K562 (cell line): ENCODE measurements around the gene IFITM2. TPM values are rescaled to one million over a fixed set of nuclear protein-coding genes. Genes with fewer than 3 reads are reported as not detected.

Experiments
- ARID1B ChIP-seq: fragments of 450-650 bp; IDR thresholded peaks from 2 replicates; pipeline ENCODE4 v1.6.1; 2016; ENCODE audit warnings: antibody characterized with exemption, mild to moderate bottlenecking, inconsistent platforms
- BRF1 ChIP-seq: IDR thresholded peaks from 3 replicates; pipeline ENCODE4 v1.6.1; 2011; ENCODE audit warnings: borderline replicate concordance, mild to moderate bottlenecking; ENCODE audit not compliant: insufficient read length; ENCODE audit errors: extremely low read depth
- CHD1 ChIP-seq: fragments of 200-600 bp; sonication (generic); IDR thresholded peaks from one replicate; pipeline ENCODE4 v1.6.1; 2012; ENCODE audit warnings: mild to moderate bottlenecking, moderate library complexity, low read length, inconsistent platforms
- CUX1 ChIP-seq: fragments of 200-800 bp; sonication (Bioruptor generic); IDR thresholded peaks from 2 replicates; pipeline ENCODE4 v1.6.1; 2016; ENCODE audit warnings: missing genetic modification characterization, missing compliant biosample characterization
- HNRNPUL1 ChIP-seq: fragments of 200-400 bp; formaldehyde crosslinking; IDR thresholded peaks from 2 replicates; pipeline ENCODE4 v1.6.1; 2017; ENCODE audit warnings: low read length
- HSF4 ChIP-seq: fragments of 250-450 bp; sonication (Bioruptor Pico); IDR thresholded peaks from 2 replicates; pipeline ENCODE4 v2.1.2; 2022; ENCODE audit warnings: mild to moderate bottlenecking, moderate library complexity, borderline replicate concordance
- IFI16 ChIP-seq: fragments of 250-450 bp; sonication (Bioruptor Pico); IDR thresholded peaks from 2 replicates; pipeline ENCODE4 v2.1.2; 2022; ENCODE audit warnings: mild to moderate bottlenecking, inconsistent platforms
- JUN ChIP-seq, 2 experiments: sonication (generic) in 1 of 2; formaldehyde crosslinking in 1 of 2; IDR thresholded peaks; 2 replicates each; pipeline versions ENCODE4 v1.6.1 to v1.8.0; 2012 to 2022; ENCODE audit warnings: borderline replicate concordance in 2 of 2, mild to moderate bottlenecking in 2 of 2, improper control_type of control experiment in 1 of 2, low read depth in 1 of 2, low read length in 1 of 2, missing genetic modification reagents in 1 of 2
- KLF13 ChIP-seq: fragments of 450-650 bp; IDR thresholded peaks from 2 replicates; pipeline ENCODE4 v1.6.1; 2016; ENCODE audit warnings: missing genetic modification characterization, low read depth, mild to moderate bottlenecking, missing compliant biosample characterization, moderate library complexity, borderline replicate concordance
- MAFK ChIP-seq: IDR thresholded peaks from 2 replicates; pipeline ENCODE4 v1.6.1; 2011; ENCODE audit warnings: low read length, improper control_type of control experiment
- NCOA4 ChIP-seq: fragments of 450-650 bp; IDR thresholded peaks from 2 replicates; pipeline ENCODE4 v1.6.1; 2018; ENCODE audit warnings: mild to moderate bottlenecking; ENCODE audit not compliant: partially characterized antibody
- NELFE ChIP-seq: IDR thresholded peaks from 2 replicates; pipeline ENCODE4 v1.6.1; 2011; ENCODE audit warnings: mild to moderate bottlenecking; ENCODE audit not compliant: insufficient read depth, insufficient read length
- NFE2L1 ChIP-seq: fragments of 450-650 bp; IDR thresholded peaks from 2 replicates; pipeline ENCODE4 v1.6.1; 2016; ENCODE audit warnings: missing genetic modification characterization, low read depth, mild to moderate bottlenecking, missing compliant biosample characterization, moderate library complexity, borderline replicate concordance
- PTTG1 ChIP-seq: fragments of 450-650 bp; IDR thresholded peaks from 2 replicates; pipeline ENCODE4 v1.6.1; 2016; ENCODE audit warnings: low read depth, mild to moderate bottlenecking, missing genetic modification characterization, missing compliant biosample characterization
- SFPQ ChIP-seq: fragments of 200-400 bp; formaldehyde crosslinking; IDR thresholded peaks from 2 replicates; pipeline ENCODE4 v1.6.1; 2017; ENCODE audit warnings: mild to moderate bottlenecking, low read depth, low read length, moderate library complexity
- SUPT5H ChIP-seq: fragments of 450-650 bp; IDR thresholded peaks from 2 replicates; pipeline ENCODE4 v1.6.1; 2016
- TEAD4 ChIP-seq, 2 experiments: sonication (generic) in 1 of 2; formaldehyde crosslinking in 1 of 2; IDR thresholded peaks; 2 replicates each; pipeline versions ENCODE4 v1.6.1 to v1.8.0; 2012 to 2022; ENCODE audit warnings: borderline replicate concordance in 1 of 2, inconsistent platforms in 1 of 2, low read length in 1 of 2, mild to moderate bottlenecking in 1 of 2, missing genetic modification reagents in 1 of 2
- ZBED1 ChIP-seq: IDR thresholded peaks from 2 replicates; pipeline ENCODE4 v1.6.1; 2014
- ZKSCAN1 ChIP-seq: fragments of 150-350 bp; IDR thresholded peaks from 2 replicates; pipeline ENCODE4 v1.6.1; 2016; ENCODE audit warnings: low read depth, low read length
- ZNF384 ChIP-seq: IDR thresholded peaks from 2 replicates; pipeline ENCODE4 v1.6.1; 2012; ENCODE audit warnings: low read depth, low read length, improper control_type of control experiment
- polyA plus RNA-seq, 8 experiments: library from polyadenylated mRNA; depleted of rRNA in 4 of 8; stranded (reverse) in 5 of 8; unstranded in 3 of 8; fragments of >200 nt; fragmentation: Nextera tagmentation in 2 of 8; fragmentation: Illumina TruSeq in 1 of 8; extraction: Ambion mirVana in 2 of 8; extraction: Trizol in 1 of 8; gene quantifications; 2 replicates each; pipeline versions ENCODE4 v1.2.1 to v1.2.3, GENCODE V29; 2011 to 2014; ENCODE audit warnings: inconsistent platforms in 1 of 8, missing spikeins in 1 of 8
- total RNA-seq, 7 experiments: library from RNA; depleted of rRNA in 6 of 7; stranded (reverse); fragments of >200 nt in 6 of 7; fragmentation: Illumina TruSeq in 2 of 7; extraction: Trizol in 2 of 7; gene quantifications; 2 replicates each; pipeline versions ENCODE4 v1.2.1 to v1.2.3, GENCODE V29; 2011 to 2021; ENCODE audit warnings: low replicate concordance in 1 of 7

Gene IFITM2
- total and polyA plus RNA-seq, 9 of the 15 experiments (the other 6 are each of a cell fraction or from before 2014, with no cell fraction given) = 52.8 to 4,872 (median 356) TPM

GRCh38 chr11:355581-356458 is 48.2 kb downstream of the IFITM2 start (continued):
- no peak for TF ChIP-seq BRF1
- TF ChIP-seq CUX1 (CRISPR knock-in tag) = peak; percentile 79; the same call in 1 of the 2 replicates
- TF ChIP-seq ARID1B = peak; percentile 30; the same call in 1 of the 2 replicates
- TF ChIP-seq ZNF384 = no peak
- 0 out of 2 replicates have a peak, but pooled peaks have one; percentile 54 for TF ChIP-seq SUPT5H
- TF ChIP-seq KLF13 (tag) = no peak
- TF ChIP-seq ZKSCAN1 = no peak
- TF ChIP-seq NCOA4 = no peak
- no peak for TF ChIP-seq TEAD4 (IDR thresholded peaks at IDR 0.05; ENCODE audit: low read length)
- no peak for TF ChIP-seq TEAD4 (CRISPR knock-in tag; IDR thresholded peaks at IDR 0.05; ENCODE audit: borderline replicate concordance)
- TF ChIP-seq HSF4 (CRISPR knock-in tag) = peak; percentile 54; the same call in 1 of the 2 replicates
- peak; percentile 85 for TF ChIP-seq PTTG1
- no peak for TF ChIP-seq NFE2L1 (tag)
- TF ChIP-seq HNRNPUL1 = no peak
- peak; percentile 77 for TF ChIP-seq CHD1
- no peak for TF ChIP-seq MAFK
- 0 out of 2 replicates have a peak, but pooled peaks have one; percentile 33 for TF ChIP-seq IFI16 (CRISPR knock-in tag)
- no peak for TF ChIP-seq SFPQ
- no peak for TF ChIP-seq JUN (IDR thresholded peaks at IDR 0.05; ENCODE audit: borderline replicate concordance, low read depth, low read length)
- no peak for TF ChIP-seq JUN (CRISPR knock-in tag; IDR thresholded peaks at IDR 0.05; ENCODE audit: borderline replicate concordance)
- no peak for TF ChIP-seq ZBED1
- no peak for TF ChIP-seq NELFE
